GM18526 (cell line): Measurements from ENCODE around the gene PRL.

Source experiments
- POLR2A ChIP-seq: IDR thresholded peaks from 3 replicates; pipeline ENCODE4 v1.6.1; 2011; ENCODE audit not compliant: insufficient read length; ENCODE audit errors: extremely low read depth

PRL gene

DNA sequence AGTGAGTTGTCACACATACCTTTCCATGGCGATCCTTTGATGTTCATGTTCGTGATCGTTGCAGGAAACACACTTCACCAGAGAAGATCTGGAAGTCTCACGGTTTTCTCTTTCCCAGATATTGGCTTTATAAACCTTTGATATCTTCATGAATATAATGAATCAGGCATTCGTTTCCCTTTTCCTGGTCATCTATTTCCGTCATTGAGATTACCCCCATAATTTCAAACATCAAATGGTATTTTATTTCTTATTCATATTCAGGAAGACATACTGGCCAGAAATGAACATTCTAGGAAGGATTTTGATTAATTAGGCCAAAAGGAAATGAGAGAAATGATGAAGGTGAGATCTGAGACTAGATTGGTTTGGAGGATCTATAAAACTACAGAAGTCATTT lies at the start of gene PRL:
PRL (minus strand) TSS at position 101 of the 400 bp plus-strand sequence; CDS start at position 47, 54 bp downstream.
- no peak for TF ChIP-seq POLR2A

GRCh38 chr6:22343864-22344263 lies 47.0 kb upstream of the PRL start:
- TF ChIP-seq POLR2A = no peak

DNA sequence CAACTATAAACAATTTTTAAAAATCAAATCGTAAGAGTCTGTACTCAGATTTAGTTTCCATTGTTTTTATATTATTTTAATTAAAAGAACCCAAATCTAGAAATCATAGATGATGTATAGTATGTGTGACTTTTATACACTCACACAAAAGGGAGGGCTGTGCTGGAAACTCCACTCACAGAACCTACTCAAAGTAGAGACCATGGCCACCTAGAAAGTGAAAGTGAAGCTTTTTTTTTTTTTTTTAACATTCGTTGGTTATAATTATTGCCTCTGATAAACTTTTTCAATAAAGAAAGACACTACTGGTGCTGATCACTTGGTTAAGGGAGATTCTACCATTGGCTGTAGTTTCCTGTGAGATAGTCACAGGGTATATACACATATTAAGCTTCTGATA lies 37.9 kb upstream of the PRL start:
- TF ChIP-seq POLR2A = no peak

GRCh38 chr6:22333802-22334201 lies 37.0 kb upstream of the PRL start:
- no peak for TF ChIP-seq POLR2A

DNA sequence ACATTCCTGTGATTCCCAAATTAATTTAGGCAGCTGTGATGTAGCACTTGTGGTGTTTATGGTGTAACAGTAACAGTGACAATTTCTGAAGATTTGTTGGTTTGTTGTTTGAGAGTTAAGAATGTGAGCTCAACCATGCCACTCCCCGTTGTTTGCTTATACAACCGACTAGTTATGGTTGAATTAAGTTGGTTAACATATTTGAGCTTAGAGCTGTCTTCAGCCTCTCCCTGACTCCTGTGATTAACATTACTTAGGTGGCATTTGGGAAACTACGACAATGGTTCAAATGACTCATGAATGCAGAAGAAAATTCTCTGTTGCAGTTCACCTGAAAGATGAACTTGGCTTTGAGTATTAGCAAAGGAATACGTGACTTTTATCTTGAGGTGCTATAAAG lies 35.9 kb upstream of the PRL start:
- TF ChIP-seq POLR2A = no peak

DNA sequence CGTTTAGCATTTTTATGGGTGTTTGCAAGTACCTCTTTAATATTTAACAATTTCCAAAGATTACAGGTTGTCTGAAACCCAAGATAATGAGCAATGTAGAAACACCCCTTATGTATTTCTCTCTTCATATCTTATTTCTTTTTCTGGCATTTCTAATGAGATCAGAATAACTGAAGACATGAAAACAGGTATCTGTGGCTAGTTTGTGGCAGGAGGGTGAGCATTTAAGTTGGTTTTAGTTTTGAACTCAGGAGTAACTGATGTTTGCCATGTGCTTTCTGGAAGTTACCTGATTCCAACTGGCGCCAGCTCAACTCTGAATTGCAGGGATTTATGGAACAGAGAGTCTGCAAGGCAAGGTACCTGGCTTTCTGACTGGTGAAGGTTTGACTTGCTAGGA lies 35.4 kb upstream of the PRL start:
- TF ChIP-seq POLR2A = no peak

GRCh38 chr6:22330941-22331340 lies 34.1 kb upstream of the PRL start:
- TF ChIP-seq POLR2A = no peak

DNA sequence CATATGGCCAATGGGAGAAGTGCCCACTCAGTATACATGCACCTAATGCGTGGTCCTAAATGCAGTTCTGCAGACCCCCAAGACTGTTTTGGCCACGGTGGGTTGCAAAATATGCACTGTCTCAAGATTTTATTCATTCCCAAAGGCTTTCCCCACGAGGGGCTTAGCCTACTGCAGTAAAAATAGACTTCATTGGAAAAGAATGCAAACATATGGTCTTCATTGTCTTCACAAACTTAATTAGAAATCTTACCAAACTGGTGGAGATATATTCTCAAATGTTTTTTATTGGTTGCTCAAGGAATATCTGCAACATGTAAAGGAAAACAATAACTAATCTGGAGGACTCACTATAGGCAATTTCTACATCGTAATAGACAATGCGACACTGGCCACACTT lies 31.6 kb upstream of the PRL start:
- TF ChIP-seq POLR2A = no peak

DNA sequence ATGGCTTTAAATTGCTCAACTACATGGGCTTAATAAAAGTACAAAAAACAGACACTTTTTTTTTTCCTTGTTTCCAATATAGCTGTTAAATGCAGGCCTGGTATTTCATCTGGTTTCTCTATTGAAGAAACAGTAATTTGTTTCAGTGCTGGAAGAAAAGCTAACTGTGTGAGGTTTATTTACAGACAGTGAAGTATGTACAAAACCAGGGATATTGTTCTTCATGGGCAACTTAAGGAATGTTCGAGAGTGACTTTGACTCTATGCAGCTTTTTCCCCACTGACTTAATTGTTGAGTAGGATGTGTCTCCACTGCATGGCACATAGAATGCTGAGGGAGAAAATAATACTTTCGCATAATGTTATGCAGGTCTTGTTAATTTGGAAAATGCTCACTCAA lies 31.0 kb upstream of the PRL start:
- no peak for TF ChIP-seq POLR2A

DNA sequence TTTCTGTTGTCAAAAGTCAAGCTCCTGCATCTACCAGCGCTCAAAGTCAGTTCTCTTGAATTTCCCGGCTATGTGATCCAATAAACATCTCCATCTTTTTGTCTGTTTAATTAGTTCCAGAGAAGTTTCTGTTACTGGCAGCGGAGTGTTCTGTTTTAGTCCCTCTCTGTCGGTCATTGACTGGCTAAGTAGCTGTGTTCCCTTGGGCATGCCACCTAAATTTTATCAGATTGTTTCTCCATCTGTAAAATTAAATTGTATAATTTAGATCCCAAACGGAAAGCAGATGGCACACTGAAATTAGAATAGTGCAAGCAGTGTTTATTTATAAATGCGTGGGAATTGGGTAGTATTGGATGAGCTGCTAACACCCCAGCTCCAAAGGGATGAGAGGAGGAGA lies 29.7 kb upstream of the PRL start:
- no peak for TF ChIP-seq POLR2A

- no peak for TF ChIP-seq POLR2A
These were observed 28.6 kb upstream of the PRL start for GRCh38 chr6:22325481-22325880.

GRCh38 chr6:22323848-22324247 lies 27.0 kb upstream of the PRL start:
- TF ChIP-seq POLR2A = no peak

DNA sequence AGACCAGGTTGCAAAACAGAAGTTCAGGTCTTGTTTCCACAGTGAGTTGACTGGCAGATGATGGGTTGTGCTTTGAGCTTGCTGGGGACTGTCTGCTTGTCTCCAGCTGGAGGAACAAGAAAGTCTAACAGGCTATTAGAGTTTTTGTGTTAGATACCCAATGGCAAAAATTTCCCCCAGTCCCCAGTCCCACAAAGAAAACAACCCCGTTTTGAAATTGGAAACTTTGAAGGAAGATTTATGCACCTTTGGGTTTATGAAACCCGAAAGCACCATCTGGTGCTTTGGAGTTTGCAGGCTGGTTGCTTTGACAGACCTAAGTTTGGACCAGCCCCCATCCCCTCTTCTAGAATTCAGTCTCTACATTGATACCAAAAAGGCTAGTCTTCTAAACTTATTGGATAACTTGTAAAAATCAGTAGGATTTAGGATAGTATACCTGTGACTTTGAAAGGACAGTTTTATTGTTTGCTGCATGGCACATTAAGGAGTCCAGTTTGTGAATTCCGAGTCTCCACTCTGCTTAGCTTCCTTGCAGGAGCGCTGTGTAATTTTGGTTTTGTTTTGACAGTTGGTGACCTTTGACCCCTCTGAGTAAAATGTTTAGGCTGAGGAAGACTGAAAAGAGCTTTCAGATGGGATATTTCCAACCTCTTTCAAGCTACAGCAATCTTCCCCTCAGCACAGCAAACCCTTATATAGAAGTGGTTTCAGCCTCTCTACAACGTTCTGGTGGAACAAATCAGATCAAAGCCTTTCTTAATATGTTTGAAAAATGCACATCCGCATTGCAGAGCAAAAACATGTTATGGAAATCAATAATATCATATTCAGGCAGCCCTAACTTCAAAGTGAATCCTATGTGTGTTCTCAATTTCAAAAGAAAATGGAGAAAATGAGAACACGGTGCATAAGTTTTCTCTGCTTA lies 25.5 kb upstream of the PRL start:
- no peak for TF ChIP-seq POLR2A

- TF ChIP-seq POLR2A = no peak
These were observed 23.9 kb upstream of the PRL start for GRCh38 chr6:22320750-22321149.

DNA sequence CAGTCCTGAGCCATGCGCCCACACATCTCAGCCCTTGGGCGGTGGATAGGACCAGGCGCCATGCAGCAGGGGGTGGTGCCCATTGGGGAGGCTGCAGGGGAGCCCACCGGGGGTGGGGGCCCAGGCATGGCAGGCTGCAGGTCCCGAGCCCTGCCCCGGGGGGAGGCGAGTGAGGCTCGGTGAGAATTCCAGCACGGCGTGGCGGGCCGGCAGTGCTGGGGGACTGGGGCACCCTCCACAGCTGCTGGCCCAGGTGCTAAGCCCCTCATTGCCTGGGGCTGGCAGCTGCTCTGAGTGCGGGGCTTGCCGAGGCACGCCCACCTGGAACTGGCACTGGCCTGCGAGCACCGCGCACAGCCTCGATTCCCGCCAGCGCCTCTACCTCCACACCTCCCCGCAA lies 21.6 kb upstream of the PRL start:
- no peak for TF ChIP-seq POLR2A

GRCh38 chr6:22313796-22314195 lies 17.0 kb upstream of the PRL start:
- TF ChIP-seq POLR2A = no peak

DNA sequence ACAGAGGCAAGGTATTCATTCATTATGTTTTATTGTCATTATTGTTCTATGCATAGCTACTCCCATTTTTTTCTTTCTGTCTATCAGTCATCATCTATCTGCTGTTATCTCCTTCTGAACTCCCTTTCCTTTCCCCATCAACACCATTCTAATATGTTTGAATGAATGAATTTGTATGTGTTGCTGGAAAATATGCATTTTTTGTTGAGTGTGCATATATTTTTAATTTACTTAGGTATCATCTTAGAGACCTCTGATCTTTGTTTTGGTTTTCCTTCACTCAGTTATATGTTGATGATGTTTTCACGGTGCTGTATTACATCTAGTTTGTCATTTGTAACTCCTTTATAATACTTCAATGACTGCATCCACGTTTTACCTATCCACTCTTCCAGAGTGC lies 12.1 kb upstream of the PRL start:
- TF ChIP-seq POLR2A = no peak

DNA sequence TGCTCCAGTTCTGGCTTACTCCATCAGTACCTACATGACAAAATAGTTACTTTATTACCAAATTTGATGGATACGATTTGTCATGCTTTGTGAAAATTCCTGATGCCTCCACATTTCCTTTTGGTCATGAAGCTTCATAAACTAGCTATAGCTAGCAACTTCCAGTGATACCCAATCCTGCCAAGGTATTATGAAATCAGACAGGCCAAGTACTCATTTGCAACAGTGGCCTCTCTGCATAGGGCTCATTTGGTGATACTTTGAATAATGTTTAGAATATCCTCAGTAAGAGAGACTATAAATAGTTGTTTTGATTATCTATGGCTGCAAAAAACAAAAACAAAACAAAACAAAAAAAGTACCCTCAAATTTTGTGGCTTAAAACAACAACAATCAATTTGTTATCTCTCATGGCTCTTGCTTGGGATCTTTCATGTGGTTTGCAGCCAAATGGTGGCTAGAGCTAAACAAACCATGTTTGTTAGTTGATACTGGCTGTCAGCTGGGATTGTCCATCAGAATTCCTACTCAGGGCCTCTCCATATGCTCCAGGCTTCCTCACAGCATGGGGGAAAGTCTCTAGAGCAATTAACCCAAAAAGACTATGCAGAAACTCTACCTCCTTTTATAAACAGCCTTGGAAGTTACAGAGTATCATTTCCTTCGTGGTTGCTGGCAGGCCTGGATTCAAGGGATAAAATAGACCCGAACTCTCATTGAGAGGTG lies 10.1 kb upstream of the PRL start:
- no peak for TF ChIP-seq POLR2A
